Endodermal cell (in vitro differentiated cells): ENCODE data around the gene SORCS2. TPM values are rescaled to one million over a fixed set of nuclear protein-coding genes. Genes with fewer than 3 reads are reported as not detected.

Experiments
- DNase-seq: peaks from one replicate; pipeline ENCODE4 v3.0.0-alpha.2; 2017
- H3K27ac ChIP-seq: 2 replicates; pipeline ENCODE4 v1.5.1; 2013; ENCODE audit warnings: mild to moderate bottlenecking, low read depth, low read length, moderate library complexity
- H3K27me3 ChIP-seq: 2 replicates; pipeline ENCODE4 v1.6.1; 2013; ENCODE audit warnings: mild to moderate bottlenecking, low read length, moderate library complexity; ENCODE audit not compliant: insufficient read depth, control insufficient read depth, poor library complexity, severe bottlenecking
- H3K36me3 ChIP-seq: 2 replicates; pipeline ENCODE4 v1.7.0; 2013; ENCODE audit warnings: mild to moderate bottlenecking, low read length, moderate library complexity; ENCODE audit not compliant: control insufficient read depth, insufficient read depth
- H3K4me1 ChIP-seq: one replicate; pipeline ENCODE4 v1.7.0; 2013; ENCODE audit warnings: low read length; ENCODE audit not compliant: control insufficient read depth, insufficient read depth
- H3K4me3 ChIP-seq: 2 replicates; pipeline ENCODE4 v1.5.1; 2013; ENCODE audit warnings: mild to moderate bottlenecking, low read length, moderate library complexity
- H3K9ac ChIP-seq: 2 replicates; pipeline ENCODE4 v1.6.1; 2013; ENCODE audit warnings: mild to moderate bottlenecking, low read length, moderate library complexity; ENCODE audit not compliant: poor library complexity, severe bottlenecking; ENCODE audit errors: extremely low read depth
- H3K9me3 ChIP-seq: 2 replicates; pipeline ENCODE4 v1.6.1; 2013; ENCODE audit warnings: mild to moderate bottlenecking, low read length, moderate library complexity; ENCODE audit not compliant: control insufficient read depth
- H3K27ac Mint-ChIP-seq: 2 replicates; pipeline ENCODE4 v1.8.0; 2020; ENCODE audit warnings: mixed read lengths
- H3K27me3 Mint-ChIP-seq: 2 replicates; pipeline ENCODE4 v1.8.0; 2021; ENCODE audit warnings: mild to moderate bottlenecking, mixed read lengths; ENCODE audit not compliant: insufficient read depth
- H3K36me3 Mint-ChIP-seq: 2 replicates; pipeline ENCODE4 v1.8.0; 2020; ENCODE audit warnings: low read depth, mixed read lengths
- H3K4me1 Mint-ChIP-seq: 2 replicates; pipeline ENCODE4 v1.8.0; 2020; ENCODE audit warnings: mixed read lengths
- H3K4me3 Mint-ChIP-seq: 2 replicates; pipeline ENCODE4 v1.8.0; 2020; ENCODE audit warnings: mild to moderate bottlenecking, moderate library complexity, mixed read lengths
- H3K9me3 Mint-ChIP-seq: 2 replicates; pipeline ENCODE4 v1.8.0; 2020; ENCODE audit warnings: mild to moderate bottlenecking, mixed read lengths
- WGBS, 2 experiments: methylation state at CpG; one replicate each; pipeline versions ENCODE4 v1.1.5 to v1.1.7; 2013; ENCODE audit warnings: missing lambda C conversion rate in 2 of 2, mixed read lengths in 1 of 2; ENCODE audit not compliant: insufficient coverage in 1 of 2, insufficient read length in 1 of 2; 5-methylcytosine and 5-hydroxymethylcytosine counted together
- total RNA-seq, 2 donors: library from RNA; stranded (reverse); fragmentation: NEBNext Ultra II Directional in 1 of 2; extraction: Animal tissue kit (Norgen Biotek cat#: 25700) in 1 of 2; gene quantifications; 2 replicates in 1 of 2; 3 replicates in 1 of 2; pipeline ENCODE4 v1.2.1, GENCODE V29; 2021
- TF ChIP-seq, protein P1 (sequence below): fragments of 200-600 bp; sonication (generic); conservative IDR thresholded peaks from 2 replicates; pipeline ENCODE4 v1.5.0; 2021; ENCODE audit warnings: antibody characterized with exemption, mild to moderate bottlenecking

The SORCS2 gene
- total RNA-seq, 2 donors from 2014 or later: 1.4 to 1.9 TPM

DNA sequence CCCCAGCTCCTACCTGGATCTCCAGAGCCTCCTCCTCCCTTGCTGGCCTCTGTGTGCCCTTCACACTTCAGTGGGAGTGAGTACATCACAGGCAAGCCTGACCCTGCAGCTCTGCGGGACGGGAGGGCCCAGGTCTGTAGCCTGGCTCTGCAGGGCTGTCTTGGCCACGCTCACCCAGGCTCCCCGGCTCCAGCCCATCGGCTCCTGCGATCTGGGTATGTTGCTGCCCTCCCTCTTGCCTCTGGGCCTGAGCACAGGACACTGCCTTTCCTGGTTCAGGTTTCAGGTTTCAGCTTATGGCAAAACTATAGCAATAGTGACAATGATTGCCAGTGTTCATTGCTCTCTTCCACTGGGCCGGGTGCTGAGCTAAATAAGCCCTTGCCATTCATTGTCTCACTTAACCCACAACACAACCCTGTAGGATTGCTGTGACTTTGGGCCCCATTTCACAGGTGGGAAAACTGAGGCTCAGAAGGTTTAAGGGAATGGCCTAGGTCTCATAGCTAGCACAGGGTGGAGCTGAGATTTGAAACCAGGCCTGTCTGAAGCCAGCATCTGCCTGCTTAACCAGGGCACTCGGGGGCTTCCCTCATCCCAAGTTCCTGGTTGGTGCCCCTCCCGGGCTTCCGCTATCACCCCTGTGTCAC lies 44.6 kb upstream of the SORCS2 start:
- Mint-ChIP-seq H3K27ac (no peak overlapping the region), H3K4me3 (no peak overlapping the region)

DNA sequence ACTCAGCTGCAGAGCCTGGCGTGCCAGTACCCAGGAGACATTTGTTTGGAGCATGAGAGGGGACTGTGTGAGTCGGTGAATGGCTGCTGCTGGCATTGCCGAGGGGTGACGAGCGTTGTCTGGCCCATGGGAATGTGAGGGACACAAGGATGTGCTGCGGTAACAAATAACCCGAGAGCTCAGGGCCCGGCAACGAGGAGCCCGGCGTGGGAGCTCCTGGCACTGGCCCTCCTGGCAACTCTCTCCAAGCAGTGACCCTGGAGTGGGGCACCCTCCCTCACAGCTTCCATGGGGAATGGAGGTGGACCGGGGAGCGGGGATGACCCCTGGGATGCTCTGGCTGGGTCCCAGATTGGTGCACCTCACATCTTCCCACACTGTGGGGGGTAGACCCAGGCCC lies 44.0 kb upstream of the SORCS2 start:
- Histone ChIP-seq H3K36me3 (no peaks in the 10 kb centered on the region), H3K4me3 (no peak overlapping the region), H3K9me3 (no peaks in the 10 kb centered on the region), H3K4me1 (no peaks in the 10 kb centered on the region), H3K27me3 (no peaks in the 10 kb centered on the region), H3K27ac (no peak overlapping the region), H3K9ac (no peak overlapping the region)
- Mint-ChIP-seq H3K36me3 (no peaks in the 10 kb centered on the region), H3K27ac (no peak overlapping the region), H3K4me1 (no peaks in the 10 kb centered on the region), H3K27me3 (peaks cover 2% of the 10 kb centered on the region), H3K4me3 (no peak overlapping the region), H3K9me3 (no peaks in the 10 kb centered on the region)
- 90 to 93% methylated on average over 11 to 13 of the region's 13 CpGs for WGBS, 2 experiments
- no peak for DNase-seq
- TF ChIP-seq, protein P1, sequence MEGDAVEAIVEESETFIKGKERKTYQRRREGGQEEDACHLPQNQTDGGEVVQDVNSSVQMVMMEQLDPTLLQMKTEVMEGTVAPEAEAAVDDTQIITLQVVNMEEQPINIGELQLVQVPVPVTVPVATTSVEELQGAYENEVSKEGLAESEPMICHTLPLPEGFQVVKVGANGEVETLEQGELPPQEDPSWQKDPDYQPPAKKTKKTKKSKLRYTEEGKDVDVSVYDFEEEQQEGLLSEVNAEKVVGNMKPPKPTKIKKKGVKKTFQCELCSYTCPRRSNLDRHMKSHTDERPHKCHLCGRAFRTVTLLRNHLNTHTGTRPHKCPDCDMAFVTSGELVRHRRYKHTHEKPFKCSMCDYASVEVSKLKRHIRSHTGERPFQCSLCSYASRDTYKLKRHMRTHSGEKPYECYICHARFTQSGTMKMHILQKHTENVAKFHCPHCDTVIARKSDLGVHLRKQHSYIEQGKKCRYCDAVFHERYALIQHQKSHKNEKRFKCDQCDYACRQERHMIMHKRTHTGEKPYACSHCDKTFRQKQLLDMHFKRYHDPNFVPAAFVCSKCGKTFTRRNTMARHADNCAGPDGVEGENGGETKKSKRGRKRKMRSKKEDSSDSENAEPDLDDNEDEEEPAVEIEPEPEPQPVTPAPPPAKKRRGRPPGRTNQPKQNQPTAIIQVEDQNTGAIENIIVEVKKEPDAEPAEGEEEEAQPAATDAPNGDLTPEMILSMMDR: no peak

More for the DNA sequence above, 44.6 kb upstream of the SORCS2 start:
- DNase-seq: no peak
- H3K27me3 ChIP-seq: no peaks in the 10 kb centered on the region
- TF ChIP-seq, protein P1: no peak
- Mint-ChIP-seq H3K27me3 (peaks cover 2% of the 10 kb centered on the region), H3K36me3 (no peaks in the 10 kb centered on the region), H3K4me1 (no peaks in the 10 kb centered on the region), H3K9me3 (no peaks in the 10 kb centered on the region)
- H3K9me3 ChIP-seq: no peaks in the 10 kb centered on the region
- H3K4me3 ChIP-seq: no peak overlapping the region
- H3K9ac ChIP-seq: no peak overlapping the region
- H3K36me3 ChIP-seq: no peaks in the 10 kb centered on the region
- no peaks in the 10 kb centered on the region for H3K4me1 ChIP-seq
- H3K27ac ChIP-seq: no peak overlapping the region
- 86 to 93% methylated on average over 8 to 10 of the region's 10 CpGs for WGBS, 2 experiments

DNA sequence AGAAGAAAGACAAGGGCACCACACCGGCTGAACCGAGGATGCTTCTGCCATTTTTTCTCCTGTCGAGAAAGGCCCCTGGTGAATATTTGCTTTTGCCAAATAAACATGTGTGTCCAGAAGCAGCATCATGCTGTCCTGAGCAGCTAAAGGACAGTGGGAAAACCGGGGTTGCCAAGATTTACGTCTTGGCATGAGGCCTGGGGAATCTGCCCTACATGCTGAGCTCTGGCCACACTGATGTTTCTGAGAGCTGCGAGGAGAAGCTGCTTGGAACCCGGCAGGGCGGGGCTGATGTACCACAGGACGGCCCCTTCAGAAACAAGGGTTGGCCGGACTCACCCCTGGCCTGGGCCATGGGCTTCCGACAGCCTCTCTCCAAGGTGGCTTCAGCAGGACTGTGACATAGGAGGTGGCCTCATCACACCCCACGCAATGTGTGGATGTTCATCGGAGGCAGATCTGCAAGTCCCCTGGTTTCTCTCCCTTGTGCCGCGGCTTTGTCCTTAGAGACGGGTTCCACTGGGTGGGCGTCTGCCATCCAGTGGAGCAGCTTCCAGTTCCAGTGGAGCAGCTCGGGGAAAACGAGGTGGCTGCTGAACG lies 42.2 kb upstream of the SORCS2 start:
- Mint-ChIP-seq H3K4me3 (no peak overlapping the region), H3K36me3 (no peaks in the 10 kb centered on the region), H3K9me3 (no peaks in the 10 kb centered on the region), H3K4me1 (no peaks in the 10 kb centered on the region), H3K27ac (no peak overlapping the region), H3K27me3 (peaks cover 2% of the 10 kb centered on the region)
- H3K9me3 ChIP-seq: no peaks in the 10 kb centered on the region
- WGBS, 2 experiments: 90 to 93% methylated on average over 15 to 20 of the region's 20 CpGs
- DNase-seq: no peak
- no peaks in the 10 kb centered on the region for H3K27me3 ChIP-seq
- no peaks in the 10 kb centered on the region for H3K4me1 ChIP-seq
- no peaks in the 10 kb centered on the region for H3K36me3 ChIP-seq
- H3K27ac ChIP-seq: no peak overlapping the region
- H3K4me3 ChIP-seq: no peak overlapping the region
- H3K9ac ChIP-seq: no peak overlapping the region
- TF ChIP-seq, protein P1: no peak
